GM12878 (cell line): ENCODE measurements around the gene HHAT. TPM values are rescaled to one million over a fixed set of nuclear protein-coding genes. Genes with fewer than 3 reads are reported as not detected.

Experiments
- ATAC-seq: fragments of 200-7000 bp; cut with Tn5 transposase; 3 replicates; pipeline ENCODE4 v1.9.1; 2020; ENCODE audit warnings: mild to moderate bottlenecking, moderate library complexity
- BruUV-seq: library from RNA; stranded (reverse); fragments of 400-500 nt; replicated peaks from 2 replicates; lab custom pipeline; 2021; lab: Mats Ljungman, UMichigan
- CTCF ChIA-PET: fragments of 300-600 bp; sonication (Branson Sonifier 250); formaldehyde crosslinking; extraction: SDS; loops from one replicate; lab custom pipeline; 2021; ENCODE audit warnings: inconsistent platforms; lab: Yijun Ruan, JAX
- POLR2A ChIA-PET: fragments of 350-600 bp; formaldehyde crosslinking; extraction: SDS; loops from one replicate; lab custom pipeline; 2021; ENCODE audit warnings: inconsistent platforms; lab: Charles Lee
- RAD21 ChIA-PET: fragments of 300-600 bp; sonication (Branson Sonifier 250); formaldehyde crosslinking; loops from one replicate; lab custom pipeline; 2023; ENCODE audit warnings: antibody characterized with exemption; ENCODE audit not compliant: unreplicated experiment; lab: Charles Lee
- SMC1A ChIA-PET: fragments of 300-600 bp; sonication (Branson Sonifier 250); formaldehyde crosslinking; loops from one replicate; lab custom pipeline; 2023; ENCODE audit not compliant: unreplicated experiment, uncharacterized antibody; lab: Charles Lee
- DNase-seq: peaks from one replicate; pipeline ENCODE4 v3.0.0-alpha.2; 2011; ENCODE audit warnings: low read depth, low spot score
- FAIRE-seq: peaks from 3 replicates; lab custom pipeline; 2011; peaks lifted over from hg19 to GRCh38; lab: Jason Lieb, UNC
- H2AFZ ChIP-seq: 2 replicates; pipeline ENCODE4 v1.6.0; 2011; ENCODE audit warnings: low read depth, low read length, control low read depth; ENCODE audit not compliant: control insufficient read depth
- H3K27ac ChIP-seq: 2 replicates; pipeline ENCODE4 v1.5.1; 2011; ENCODE audit warnings: control low read depth; ENCODE audit not compliant: control insufficient read depth, insufficient read depth
- H3K27me3 ChIP-seq, 2 experiments: replicated peaks in 1 of 2; 2 replicates each; pipeline versions ENCODE4 v1.6.0 to v1.6.1; 2011; ENCODE audit warnings: low read length in 1 of 2; ENCODE audit not compliant: control insufficient read depth in 2 of 2, insufficient read depth in 2 of 2
- H3K36me3 ChIP-seq, 2 experiments: 2 replicates each; pipeline ENCODE4 v1.5.1; 2011; ENCODE audit warnings: low read length in 1 of 2; ENCODE audit not compliant: control insufficient read depth in 2 of 2, insufficient read depth in 2 of 2
- H3K4me1 ChIP-seq: 2 replicates; pipeline ENCODE4 v1.6.1; 2011; ENCODE audit warnings: mild to moderate bottlenecking, low read length, moderate library complexity, mixed read lengths; ENCODE audit not compliant: control insufficient read depth, insufficient read depth
- H3K4me2 ChIP-seq: 2 replicates; pipeline ENCODE4 v1.6.0; 2011; ENCODE audit warnings: control low read depth; ENCODE audit not compliant: control insufficient read depth, insufficient read depth
- H3K4me3 ChIP-seq: fragments of 200-600 bp; sonication (generic); 2 replicates; pipeline ENCODE4 v1.5.1; 2016
- H3K79me2 ChIP-seq: 2 replicates; pipeline ENCODE4 v1.6.0; 2011; ENCODE audit warnings: low read length; ENCODE audit not compliant: control insufficient read depth, insufficient read depth
- H3K9ac ChIP-seq: 2 replicates; pipeline ENCODE4 v1.8.0; 2011; ENCODE audit warnings: low read length, control low read depth, mixed read lengths; ENCODE audit not compliant: control insufficient read depth, insufficient read depth
- H3K9me3 ChIP-seq: replicated peaks from 3 replicates; pipeline ENCODE4 v1.5.1; 2011; ENCODE audit warnings: mild to moderate bottlenecking, low read length; ENCODE audit not compliant: control insufficient read depth, insufficient read depth
- H4K20me1 ChIP-seq: 2 replicates; pipeline ENCODE4 v1.6.0; 2011; ENCODE audit not compliant: control insufficient read depth, insufficient read depth
- CBFB ChIP-seq: IDR thresholded peaks from 2 replicates; pipeline ENCODE4 v1.6.1; 2016; ENCODE audit warnings: antibody characterized with exemption, low read depth
- CHD1 ChIP-seq: IDR thresholded peaks from 2 replicates; pipeline ENCODE4 v1.6.1; 2012; ENCODE audit warnings: low read depth, low read length, improper control_type of control experiment
- HDAC6 ChIP-seq: fragments of 200-600 bp; sonication (generic); IDR thresholded peaks from one replicate; pipeline ENCODE4 v1.8.0; 2017; ENCODE audit warnings: antibody characterized with exemption; ENCODE audit not compliant: unreplicated experiment
- JUNB ChIP-seq: IDR thresholded peaks from 2 replicates; pipeline ENCODE4 v1.6.1; 2016; ENCODE audit warnings: antibody characterized with exemption, mild to moderate bottlenecking
- NKRF ChIP-seq: fragments of 450-650 bp; conservative IDR thresholded peaks from 2 replicates; pipeline ENCODE4 v1.6.1; 2017; ENCODE audit warnings: mild to moderate bottlenecking, moderate library complexity
- NRF1 ChIP-seq: conservative IDR thresholded peaks from 2 replicates; pipeline ENCODE4 v1.6.1; 2011; ENCODE audit warnings: mild to moderate bottlenecking, low read depth, low read length, improper control_type of control experiment
- PML ChIP-seq: IDR thresholded peaks from 2 replicates; pipeline ENCODE4 v1.6.1; 2012; ENCODE audit warnings: low read length, inconsistent platforms
- POLR2AphosphoS2 ChIP-seq: IDR thresholded peaks from 2 replicates; pipeline ENCODE4 v1.6.1; 2011; ENCODE audit warnings: low read depth, mild to moderate bottlenecking, low read length, improper control_type of control experiment, moderate library complexity
- RB1 ChIP-seq: fragments of 450-650 bp; formaldehyde crosslinking; IDR thresholded peaks from 2 replicates; pipeline ENCODE4 v1.6.1; 2017; ENCODE audit warnings: mild to moderate bottlenecking, borderline replicate concordance
- RBBP5 ChIP-seq: fragments of 200-600 bp; sonication (generic); conservative IDR thresholded peaks from 2 replicates; pipeline ENCODE4 v1.6.1; 2016
- SP1 ChIP-seq: IDR thresholded peaks from one replicate; pipeline ENCODE4 v1.6.1; 2011; ENCODE audit warnings: low read depth, low read length
- STAT3 ChIP-seq: IDR thresholded peaks from 2 replicates; pipeline ENCODE4 v1.6.1; 2011; ENCODE audit warnings: low read depth, low read length, improper control_type of control experiment
- TAF1 ChIP-seq: IDR thresholded peaks from 2 replicates; pipeline ENCODE4 v1.6.1; 2011; ENCODE audit warnings: mild to moderate bottlenecking, low read depth, low read length, borderline replicate concordance
- ZNF207 ChIP-seq: fragments of 450-650 bp; IDR thresholded peaks from 2 replicates; pipeline ENCODE4 v1.6.1; 2014; ENCODE audit warnings: antibody characterized with exemption, mild to moderate bottlenecking, borderline replicate concordance
- WGBS: methylation state at CpG from one replicate; pipeline ENCODE4 v1.1.6; 2016; ENCODE audit warnings: low lambda C conversion rate; ENCODE audit not compliant: insufficient replicate concordance, insufficient coverage; ENCODE audit errors: missing lambda C conversion rate; 5-methylcytosine and 5-hydroxymethylcytosine counted together
- in situ Hi-C: fragments of 300-500 bp; cut with MboI; formaldehyde crosslinking; loops from 9 replicates; pipeline ENCODE4 v1.14.3; 2018; ENCODE audit warnings: mixed read lengths
- intact Hi-C: fragments of 100-400 bp; cut with micrococcal nuclease; formaldehyde crosslinking; loops from one replicate; pipeline ENCODE4 v1.14.2; 2022; ENCODE audit not compliant: unreplicated experiment
- polyA plus RNA-seq, 11 experiments: library from polyadenylated mRNA; depleted of rRNA in 4 of 11; unstranded in 6 of 11; stranded (reverse) in 5 of 11; fragments of >200 nt; fragmentation: Nextera tagmentation in 4 of 11; fragmentation: Illumina TruSeq in 1 of 11; extraction: Ambion mirVana in 4 of 11; extraction: Trizol in 1 of 11; gene quantifications; 1 replicate in 1 of 11; 2 replicates in 10 of 11; pipeline versions ENCODE4 v1.2.1 to v1.2.3, GENCODE V29; 2011 to 2016; ENCODE audit warnings: inconsistent platforms in 2 of 11, missing spikeins in 2 of 11, low read depth in 1 of 11
- total RNA-seq, 4 experiments: library from RNA; depleted of rRNA in 3 of 4; stranded (reverse); fragments of >200 nt in 3 of 4; fragmentation: Illumina TruSeq in 1 of 4; extraction: Trizol in 1 of 4; gene quantifications; 2 replicates each; pipeline versions ENCODE4 v1.2.1 to v1.2.3, GENCODE V29; 2013 to 2021

HHAT gene
- total and polyA plus RNA-seq, 10 of the 15 experiments (the other 5 are each of a cell fraction or from before 2014, with no cell fraction given) = 1.2 to 37.6 (median 2.6) TPM

GRCh38 chr1:210490781-210491180 lies 162.1 kb downstream of the HHAT start:
- SMC1A ChIA-PET = no interaction called here
- TF ChIP-seq POLR2AphosphoS2 (no peak), SP1 (no peak), CBFB (no peak), HDAC6 (no peak), RBBP5 (no peak), JUNB (no peak), ZNF207 (no peak), NKRF (no peak), CHD1 (no peak), RB1 (no peak), STAT3 (no peak), PML (no peak), NRF1 (no peak), TAF1 (no peak)
- H3K4me3 ChIP-seq = no peak overlapping the region
- no peaks in the 10 kb centered on the region for H3K4me1 ChIP-seq
- in situ Hi-C loops (no loop called here), intact Hi-C loops (no loop called here)
- POLR2A ChIA-PET = no interaction called here
- H3K36me3 ChIP-seq = no peaks in the 10 kb centered on the region
- H3K27me3 ChIP-seq = no peaks in the 10 kb centered on the region
- no TSS peak for BruUV-seq
- no peak overlapping the region for H3K27ac ChIP-seq
- WGBS = 0% methylated on average over 1 of the region's 1 CpG
- DNase-seq = no peak
- no peaks in the 10 kb centered on the region for H4K20me1 ChIP-seq
- CTCF ChIA-PET = no interaction called here
- no peak overlapping the region for H3K9ac ChIP-seq
- RAD21 ChIA-PET = no interaction called here
- no peak for ATAC-seq
- H3K4me2 ChIP-seq = no peak overlapping the region
- no peaks in the 10 kb centered on the region for H3K79me2 ChIP-seq
- H2AFZ ChIP-seq = no peak overlapping the region
- FAIRE-seq = no peak
- H3K9me3 ChIP-seq = no peaks in the 10 kb centered on the region
